Stomach (tissue), 9 donors: ENCODE data around the gene ABCD3. TPM values are rescaled to one million over a fixed set of nuclear protein-coding genes. Genes with fewer than 3 reads are reported as not detected.
"Not testable (repeated sequence)": the region's sequence is repeated elsewhere in the genome, so short reads cannot be mapped to it uniquely, and the experiment has no call there.

Experiments
- DNase-seq, 2 donors: peaks; one replicate each; pipeline versions ENCODE4 v3.0.0 to v3.0.0-alpha.2; 2013 to 2019
- H3K27ac ChIP-seq, 5 donors: fragments of 200-600 bp in 4 of 5; sonication (generic) in 4 of 5; one replicate each; pipeline ENCODE4 v1.5.1; 2013 to 2019; ENCODE audit warnings: mild to moderate bottlenecking in 1 of 5, moderate library complexity in 1 of 5
- H3K27me3 ChIP-seq, 3 donors: fragments of 200-600 bp; sonication (generic); one replicate each; pipeline ENCODE4 v1.5.1; 2017 to 2019; ENCODE audit warnings: mixed run types in 1 of 3
- H3K36me3 ChIP-seq, 4 donors: fragments of 200-600 bp; sonication (generic); 1 replicate in 3 of 4; 2 replicates in 1 of 4; pipeline ENCODE4 v1.5.1; 2016 to 2019
- H3K4me1 ChIP-seq, 4 donors: fragments of 200-600 bp; sonication (generic); one replicate each; pipeline ENCODE4 v1.5.1; 2016 to 2019
- H3K4me3 ChIP-seq, 4 donors: fragments of 200-600 bp; sonication (generic) in 3 of 4; one replicate each; pipeline ENCODE4 v1.5.1; 2016 to 2019; ENCODE audit warnings: mild to moderate bottlenecking in 1 of 4
- H3K9me3 ChIP-seq, 4 donors: fragments of 200-600 bp; sonication (generic); one replicate each; pipeline ENCODE4 v1.5.1; 2016 to 2019
- EP300 ChIP-seq: sonication (generic); formaldehyde crosslinking; IDR thresholded peaks from one replicate; pipeline ENCODE4 v1.6.1; 2017; ENCODE audit warnings: antibody characterized with exemption
- POLR2A ChIP-seq, 4 donors: fragments of 450-650 bp; IDR thresholded peaks; one replicate each; pipeline ENCODE4 v1.6.1; 2016; ENCODE audit warnings: antibody characterized with exemption in 4 of 4, control low read depth in 2 of 4, mild to moderate bottlenecking in 1 of 4, moderate library complexity in 1 of 4
- POLR2AphosphoS5 ChIP-seq, 3 donors: sonication (generic); formaldehyde crosslinking; IDR thresholded peaks; one replicate each; pipeline ENCODE4 v1.6.1; 2016; ENCODE audit warnings: antibody characterized with exemption in 3 of 3
- WGBS, 5 donors: extraction: QIAGEN DNeasy Blood & Tissue Kit in 3 of 5; methylation state at CpG; one replicate each; pipeline versions ENCODE4 v1.1.5 to v1.1.7; 2013 to 2018; 5-methylcytosine and 5-hydroxymethylcytosine counted together
- intact Hi-C: fragments of 100-400 bp; cut with DNase I; formaldehyde crosslinking; loops from one replicate; pipeline ENCODE4 v1.15.1; 2023; ENCODE audit warnings: low total_unique reads
- polyA plus RNA-seq, 3 donors: library from polyadenylated mRNA; stranded (reverse); fragments of 200-250 nt; gene quantifications; one replicate each; pipeline ENCODE4 v1.2.3, GENCODE V29; 2013
- total RNA-seq, 5 donors: library from RNA; depleted of rRNA; stranded (reverse); fragments of >200 nt; gene quantifications; one replicate each; pipeline versions ENCODE4 v1.1.0 to v1.2.3, GENCODE V29; 2014 to 2016
- TF ChIP-seq, protein P1 (sequence below), 7 experiments: fragments of 450-650 bp in 4 of 7; fragments of 200-600 bp in 3 of 7; sonication (generic) in 3 of 7; IDR thresholded peaks; one replicate each; pipeline ENCODE4 v1.5.1; 2016 to 2019; ENCODE audit warnings: antibody characterized with exemption in 7 of 7, control low read depth in 2 of 7, mild to moderate bottlenecking in 1 of 7
- donor health status: healthy with polysubstance abuse.
- donor health status: Bipolar disorder and iron deficiency.
- donor health status: healthy.

Gene ABCD3
- total and polyA plus RNA-seq, 8 donors, result 8.8 to 124 (median 18.4) TPM

DNA sequence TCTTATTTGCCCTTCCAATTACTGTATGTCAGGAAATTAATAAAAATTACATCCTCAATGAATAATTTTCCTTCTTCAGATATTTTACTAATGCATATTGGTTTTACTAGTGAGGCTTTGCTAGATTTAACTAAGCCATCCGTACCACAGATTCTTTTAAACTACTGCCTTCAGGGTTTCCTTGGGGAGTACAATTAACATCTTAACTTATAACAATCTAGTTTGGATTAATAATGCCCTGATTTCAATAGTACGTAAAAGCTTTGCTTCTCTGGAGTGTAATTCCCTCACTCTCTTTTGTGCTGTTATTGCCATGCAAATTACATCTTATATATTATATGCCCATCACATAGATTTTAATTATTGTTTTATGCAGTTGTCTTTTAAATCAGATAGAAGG lies 147.7 kb downstream of the ABCD3 start:
- WGBS, 5 donors, result 93 to 98% (median 96%) methylated on average over 2 of the region's 2 CpGs
- Histone ChIP-seq H3K9me3 (peaks cover 0 to 11% (median 4%) of the 10 kb centered on the region in 4 donors), H3K4me3 (no peak overlapping the region), H3K4me1 (peaks cover 0 to 14% (median 3%) of the 10 kb centered on the region in 4 donors), H3K36me3 (no peaks in the 10 kb centered on the region), H3K27me3 (no peaks in the 10 kb centered on the region), H3K27ac (no peak overlapping the region)
- intact Hi-C loops, result no loop called here
- TF ChIP-seq POLR2A (IDR thresholded peaks at IDR 0.05) (no peak), POLR2AphosphoS5 (IDR thresholded peaks at IDR 0.05) (no peak), EP300 (no peak)
- TF ChIP-seq, protein P1, sequence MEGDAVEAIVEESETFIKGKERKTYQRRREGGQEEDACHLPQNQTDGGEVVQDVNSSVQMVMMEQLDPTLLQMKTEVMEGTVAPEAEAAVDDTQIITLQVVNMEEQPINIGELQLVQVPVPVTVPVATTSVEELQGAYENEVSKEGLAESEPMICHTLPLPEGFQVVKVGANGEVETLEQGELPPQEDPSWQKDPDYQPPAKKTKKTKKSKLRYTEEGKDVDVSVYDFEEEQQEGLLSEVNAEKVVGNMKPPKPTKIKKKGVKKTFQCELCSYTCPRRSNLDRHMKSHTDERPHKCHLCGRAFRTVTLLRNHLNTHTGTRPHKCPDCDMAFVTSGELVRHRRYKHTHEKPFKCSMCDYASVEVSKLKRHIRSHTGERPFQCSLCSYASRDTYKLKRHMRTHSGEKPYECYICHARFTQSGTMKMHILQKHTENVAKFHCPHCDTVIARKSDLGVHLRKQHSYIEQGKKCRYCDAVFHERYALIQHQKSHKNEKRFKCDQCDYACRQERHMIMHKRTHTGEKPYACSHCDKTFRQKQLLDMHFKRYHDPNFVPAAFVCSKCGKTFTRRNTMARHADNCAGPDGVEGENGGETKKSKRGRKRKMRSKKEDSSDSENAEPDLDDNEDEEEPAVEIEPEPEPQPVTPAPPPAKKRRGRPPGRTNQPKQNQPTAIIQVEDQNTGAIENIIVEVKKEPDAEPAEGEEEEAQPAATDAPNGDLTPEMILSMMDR (IDR thresholded peaks at IDR 0.05), result no peak
- no peak for DNase-seq

DNA sequence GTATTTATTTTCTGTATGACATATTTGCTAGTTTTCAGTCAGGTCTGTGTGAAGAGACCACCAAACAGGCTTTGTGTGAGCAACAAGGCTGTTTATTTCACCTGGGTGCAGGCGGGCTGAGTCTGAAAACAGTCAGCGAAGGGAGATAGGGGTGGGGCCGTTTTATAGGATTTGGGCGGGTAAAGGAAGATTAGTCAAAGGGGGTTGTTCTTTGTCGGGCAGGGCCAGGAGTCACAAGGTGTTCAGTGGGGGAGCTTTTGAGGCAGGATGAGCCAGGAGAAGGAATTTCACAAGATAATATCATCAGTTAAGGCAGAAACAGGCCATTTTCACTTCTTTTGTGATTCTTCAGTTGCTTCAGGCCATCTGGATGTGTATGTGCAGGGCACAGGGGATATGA lies 148.2 kb downstream of the ABCD3 start:
- not testable (repeated sequence) for DNase-seq

DNA sequence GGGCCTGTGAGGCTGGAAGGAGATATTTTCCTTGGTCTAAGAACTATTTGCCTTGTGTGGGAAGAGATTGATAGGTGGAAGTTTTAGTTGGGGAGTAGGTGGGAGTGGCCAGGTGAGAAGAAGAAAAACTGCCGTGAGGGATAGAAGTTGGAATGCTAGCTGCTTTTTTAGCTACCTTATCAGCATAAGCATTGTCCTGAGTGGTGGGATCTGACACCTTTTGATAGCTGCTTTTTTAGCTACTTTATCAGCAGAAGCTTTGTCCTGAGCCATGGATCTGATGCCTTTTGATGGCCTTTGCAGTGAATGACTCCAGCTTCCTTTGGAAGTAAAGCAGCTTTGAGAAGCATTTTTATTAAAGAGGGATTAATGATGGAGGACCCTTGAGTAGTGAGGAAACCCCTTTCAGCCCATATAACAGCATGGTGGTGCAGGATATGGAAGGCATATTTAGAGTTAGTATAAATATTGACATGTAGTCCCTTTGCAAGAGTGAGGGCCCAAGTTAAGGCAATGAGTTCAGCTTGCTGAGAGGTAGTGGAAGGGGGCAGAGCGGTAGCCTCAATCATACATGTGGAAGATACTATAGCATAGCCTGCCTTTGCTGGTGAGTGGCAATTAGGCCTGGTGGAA lies 149.9 kb downstream of the ABCD3 start:
- WGBS, 5 donors, result 93 to 100% (median 96%) methylated on average over 2 of the region's 2 CpGs
- DNase-seq, intact Hi-C loops: not testable (repeated sequence)

More for the DNA sequence above, 148.2 kb downstream of the ABCD3 start:
- H3K27ac ChIP-seq, intact Hi-C loops, H3K36me3 ChIP-seq, H3K27me3 ChIP-seq, H3K4me3 ChIP-seq: not testable (repeated sequence)
- Histone ChIP-seq H3K4me1 (peaks cover 0 to 14% (median 3%) of the 10 kb centered on the region in 4 donors), H3K9me3 (peaks cover 0 to 11% (median 4%) of the 10 kb centered on the region in 4 donors)
- WGBS, 5 donors, result 65 to 84% (median 73%) methylated on average over 5 of the region's 5 CpGs

More for the DNA sequence above, 149.9 kb downstream of the ABCD3 start:
- H3K4me3 ChIP-seq, H3K4me1 ChIP-seq, H3K27ac ChIP-seq, H3K36me3 ChIP-seq, H3K27me3 ChIP-seq: not testable (repeated sequence)
- peaks cover 0 to 15% (median 8%) of the 10 kb centered on the region in 4 donors for H3K9me3 ChIP-seq

Other genes with a start within 250 kb of the ABCD3 start
- gene ARHGAP29, start 180.8 kb upstream of the ABCD3 start, total RNA-seq, result 10 to 100 TPM in 4 of 5 donors, 1 to 10 TPM in 1; 8.1 to 90.9 (median 30.1) TPM
- 1 to 10 TPM; 4.4 to 8.9 (median 5.4) TPM for gene ARHGAP29, start 180.8 kb upstream of the ABCD3 start, polyA plus RNA-seq
- 100 to 1,000 TPM in 3 of 5 donors, 10 to 100 TPM in 2; 36.6 to 206 (median 108) TPM for gene F3, start 123.4 kb downstream of the ABCD3 start, total RNA-seq
- gene F3, start 123.4 kb downstream of the ABCD3 start, polyA plus RNA-seq, result 10 to 100 TPM; 40.7 to 67.2 (median 43.8) TPM